Glutamatergic neuron (in vitro differentiated cells): ENCODE results near the gene DCAF15. TPM values are rescaled to one million over a fixed set of nuclear protein-coding genes. Genes with fewer than 3 reads are reported as not detected.
"Not testable (repeated sequence)": the region's sequence is repeated elsewhere in the genome, so short reads cannot be mapped to it uniquely, and the experiment has no call there.

Experiments used
- DNase-seq: peaks from one replicate; pipeline ENCODE4 v3.0.0; 2022
- H3K27ac Mint-ChIP-seq: one replicate; pipeline ENCODE4 v1.8.0; 2020; ENCODE audit warnings: mild to moderate bottlenecking, mixed read lengths, inconsistent platforms; ENCODE audit not compliant: unreplicated experiment
- H3K27me3 Mint-ChIP-seq: one replicate; pipeline ENCODE4 v1.8.0; 2020; ENCODE audit warnings: mild to moderate bottlenecking, moderate library complexity, mixed read lengths, inconsistent platforms; ENCODE audit not compliant: unreplicated experiment
- H3K36me3 Mint-ChIP-seq: one replicate; pipeline ENCODE4 v1.8.0; 2020; ENCODE audit warnings: mild to moderate bottlenecking, mixed read lengths, inconsistent platforms; ENCODE audit not compliant: unreplicated experiment
- H3K4me1 Mint-ChIP-seq: one replicate; pipeline ENCODE4 v1.8.0; 2020; ENCODE audit warnings: mild to moderate bottlenecking, low read depth, mixed read lengths, inconsistent platforms; ENCODE audit not compliant: unreplicated experiment
- H3K4me3 Mint-ChIP-seq: one replicate; pipeline ENCODE4 v1.8.0; 2020; ENCODE audit warnings: mild to moderate bottlenecking, mixed read lengths, inconsistent platforms; ENCODE audit not compliant: unreplicated experiment
- H3K9me3 Mint-ChIP-seq: one replicate; pipeline ENCODE4 v1.8.0; 2020; ENCODE audit warnings: mild to moderate bottlenecking, moderate library complexity, mixed read lengths, inconsistent platforms; ENCODE audit not compliant: unreplicated experiment
- total RNA-seq: library from RNA; stranded (reverse); fragmentation: NEBNext Ultra II Directional; extraction: Animal tissue kit (Norgen Biotek cat#: 25700); gene quantifications from one replicate; pipeline ENCODE4 v1.2.1, GENCODE V29; 2021; ENCODE audit not compliant: unreplicated experiment
- TF ChIP-seq, protein P1 (sequence below): fragments of 200-600 bp; sonication (generic); IDR thresholded peaks from one replicate; pipeline ENCODE4 v1.5.0; 2021; ENCODE audit not compliant: partially characterized antibody, unreplicated experiment

The DCAF15 gene
- total RNA-seq, 1 donor from 2014 or later: 84.4 TPM

DNA sequence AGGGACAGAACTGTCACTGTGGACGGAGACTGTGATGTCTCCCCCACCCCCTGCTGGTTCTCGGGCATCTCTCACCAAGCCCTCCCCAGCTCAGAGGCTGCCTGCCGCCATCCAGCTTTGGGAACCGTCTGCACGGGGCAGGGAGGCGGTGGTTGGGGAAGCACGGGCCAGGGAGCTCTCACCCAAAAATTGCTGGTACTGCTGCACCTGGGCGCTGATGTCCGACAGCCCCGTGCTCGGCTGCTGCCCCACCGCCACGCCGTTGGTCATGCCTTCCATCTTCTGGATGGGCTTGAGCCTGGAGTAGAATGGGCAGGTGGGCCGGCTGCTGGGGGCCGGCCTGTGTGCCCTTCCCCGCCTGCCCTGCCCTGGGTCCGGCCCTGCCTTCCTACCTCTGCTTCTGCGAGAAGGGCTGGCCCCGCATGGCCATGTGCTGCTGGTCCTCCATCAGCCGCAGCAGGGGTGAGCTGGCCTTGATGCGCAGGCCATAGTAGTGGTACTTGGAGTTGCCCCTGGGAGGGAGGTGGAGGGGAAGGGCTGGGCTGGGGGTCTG lies 16.1 kb downstream of the DCAF15 start:
- no peaks in the 10 kb centered on the region for H3K4me1 Mint-ChIP-seq
- TF ChIP-seq, protein P1, sequence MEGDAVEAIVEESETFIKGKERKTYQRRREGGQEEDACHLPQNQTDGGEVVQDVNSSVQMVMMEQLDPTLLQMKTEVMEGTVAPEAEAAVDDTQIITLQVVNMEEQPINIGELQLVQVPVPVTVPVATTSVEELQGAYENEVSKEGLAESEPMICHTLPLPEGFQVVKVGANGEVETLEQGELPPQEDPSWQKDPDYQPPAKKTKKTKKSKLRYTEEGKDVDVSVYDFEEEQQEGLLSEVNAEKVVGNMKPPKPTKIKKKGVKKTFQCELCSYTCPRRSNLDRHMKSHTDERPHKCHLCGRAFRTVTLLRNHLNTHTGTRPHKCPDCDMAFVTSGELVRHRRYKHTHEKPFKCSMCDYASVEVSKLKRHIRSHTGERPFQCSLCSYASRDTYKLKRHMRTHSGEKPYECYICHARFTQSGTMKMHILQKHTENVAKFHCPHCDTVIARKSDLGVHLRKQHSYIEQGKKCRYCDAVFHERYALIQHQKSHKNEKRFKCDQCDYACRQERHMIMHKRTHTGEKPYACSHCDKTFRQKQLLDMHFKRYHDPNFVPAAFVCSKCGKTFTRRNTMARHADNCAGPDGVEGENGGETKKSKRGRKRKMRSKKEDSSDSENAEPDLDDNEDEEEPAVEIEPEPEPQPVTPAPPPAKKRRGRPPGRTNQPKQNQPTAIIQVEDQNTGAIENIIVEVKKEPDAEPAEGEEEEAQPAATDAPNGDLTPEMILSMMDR: no peak
- peaks cover 3% of the 10 kb centered on the region for H3K9me3 Mint-ChIP-seq
- no peak for DNase-seq
- peaks cover 3% of the 10 kb centered on the region for H3K36me3 Mint-ChIP-seq
- H3K27ac Mint-ChIP-seq: no peak overlapping the region
- no peak overlapping the region for H3K4me3 Mint-ChIP-seq
- peaks cover 1% of the 10 kb centered on the region for H3K27me3 Mint-ChIP-seq

GRCh38 chr19:13968999-13969398 lies 16.7 kb downstream of the DCAF15 start:
- H3K27me3 Mint-ChIP-seq: peaks cover 2% of the 10 kb centered on the region
- no peak overlapping the region for H3K27ac Mint-ChIP-seq
- H3K4me1 Mint-ChIP-seq: peaks cover under 1% of the 10 kb centered on the region
- TF ChIP-seq, protein P1: no peak
- H3K4me3 Mint-ChIP-seq: no peak overlapping the region
- no peak for DNase-seq
- H3K9me3 Mint-ChIP-seq: peaks cover 5% of the 10 kb centered on the region
- peaks cover 3% of the 10 kb centered on the region for H3K36me3 Mint-ChIP-seq

DNA sequence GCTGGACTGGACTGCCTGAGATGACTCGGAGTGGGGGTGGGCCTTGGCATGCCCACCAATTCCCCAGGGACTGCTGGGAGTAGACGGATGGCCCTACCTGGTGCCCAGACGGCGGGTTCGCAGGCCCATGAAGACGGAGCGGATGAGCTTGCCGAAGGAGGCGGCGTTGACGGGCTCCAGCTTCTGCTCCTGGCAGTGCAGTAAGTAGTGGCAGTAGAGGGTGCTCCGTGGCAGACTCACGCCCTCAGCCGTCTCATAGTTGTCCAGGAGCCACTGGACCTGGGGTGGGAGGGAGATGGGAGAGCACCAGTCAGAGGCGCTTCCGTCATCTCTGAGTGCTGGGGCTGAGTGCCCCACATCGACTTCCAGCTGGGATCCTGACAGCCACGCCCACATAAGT lies 17.6 kb downstream of the DCAF15 start:
- peaks cover 7% of the 10 kb centered on the region for H3K27me3 Mint-ChIP-seq
- peaks cover 11% of the 10 kb centered on the region for H3K9me3 Mint-ChIP-seq
- no peak overlapping the region for H3K4me3 Mint-ChIP-seq
- TF ChIP-seq, protein P1: no peak
- peaks cover 5% of the 10 kb centered on the region for H3K4me1 Mint-ChIP-seq
- no peak overlapping the region for H3K27ac Mint-ChIP-seq
- peaks cover 3% of the 10 kb centered on the region for H3K36me3 Mint-ChIP-seq
- no peak for DNase-seq

- not testable (repeated sequence) for H3K27me3 Mint-ChIP-seq, H3K4me3 Mint-ChIP-seq, H3K4me1 Mint-ChIP-seq, DNase-seq, H3K9me3 Mint-ChIP-seq, H3K36me3 Mint-ChIP-seq, H3K27ac Mint-ChIP-seq
These were observed 19.6 kb downstream of the DCAF15 start for GRCh38 chr19:13971868-13972267.

- Mint-ChIP-seq H3K4me1 (peaks cover 5% of the 10 kb centered on the region), H3K4me3 (no peak overlapping the region), H3K27ac (no peak overlapping the region), H3K36me3 (peaks cover 3% of the 10 kb centered on the region), H3K27me3 (peaks cover 6% of the 10 kb centered on the region), H3K9me3 (peaks cover 10% of the 10 kb centered on the region)
- TF ChIP-seq, protein P1: no peak
- no peak for DNase-seq
These were observed 20.3 kb downstream of the DCAF15 start for GRCh38 chr19:13972368-13973155.

GRCh38 chr19:13973479-13973878 lies 21.2 kb downstream of the DCAF15 start:
- not testable (repeated sequence) for H3K4me1 Mint-ChIP-seq, H3K27me3 Mint-ChIP-seq, H3K9me3 Mint-ChIP-seq, H3K36me3 Mint-ChIP-seq, H3K27ac Mint-ChIP-seq, DNase-seq, H3K4me3 Mint-ChIP-seq
